ENCODE results near the gene HHLA2.

HHLA2 gene

DNA sequence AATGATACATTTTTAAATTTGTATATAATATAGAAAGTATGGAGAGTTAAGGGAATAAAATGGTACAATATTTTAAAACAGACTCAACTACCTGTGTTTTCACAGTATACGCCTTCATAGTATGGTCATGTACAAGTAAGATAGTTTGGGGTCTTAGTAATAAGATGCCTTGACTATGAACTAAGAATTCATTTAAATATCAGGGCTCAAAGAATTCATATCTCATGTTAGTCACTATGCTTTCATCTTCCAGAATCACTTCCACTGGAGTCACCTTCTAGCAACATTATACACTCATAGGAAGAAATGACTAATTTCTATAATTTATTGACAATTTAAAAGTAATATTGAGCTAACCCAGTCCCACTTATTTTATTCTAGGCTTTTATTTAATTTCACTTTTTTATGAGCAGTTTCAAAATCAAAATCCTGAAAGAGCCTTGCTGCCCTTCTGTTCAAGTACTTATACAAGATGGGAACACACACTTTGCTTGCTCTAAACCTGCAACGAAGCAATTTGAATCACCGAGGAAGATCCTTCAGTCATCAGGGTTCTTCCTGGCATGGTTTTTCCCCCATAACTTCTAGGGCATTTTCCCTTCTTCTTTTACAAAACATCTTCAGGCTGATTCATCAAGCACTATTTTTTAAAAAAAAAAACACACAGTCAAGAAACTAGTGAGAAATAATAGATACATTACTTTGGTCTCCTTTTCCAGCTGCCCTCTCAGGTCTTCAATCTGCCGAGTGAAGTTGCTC is 119.9 kb downstream of the HHLA2 start:
- TF ChIP-seq, protein P1, sequence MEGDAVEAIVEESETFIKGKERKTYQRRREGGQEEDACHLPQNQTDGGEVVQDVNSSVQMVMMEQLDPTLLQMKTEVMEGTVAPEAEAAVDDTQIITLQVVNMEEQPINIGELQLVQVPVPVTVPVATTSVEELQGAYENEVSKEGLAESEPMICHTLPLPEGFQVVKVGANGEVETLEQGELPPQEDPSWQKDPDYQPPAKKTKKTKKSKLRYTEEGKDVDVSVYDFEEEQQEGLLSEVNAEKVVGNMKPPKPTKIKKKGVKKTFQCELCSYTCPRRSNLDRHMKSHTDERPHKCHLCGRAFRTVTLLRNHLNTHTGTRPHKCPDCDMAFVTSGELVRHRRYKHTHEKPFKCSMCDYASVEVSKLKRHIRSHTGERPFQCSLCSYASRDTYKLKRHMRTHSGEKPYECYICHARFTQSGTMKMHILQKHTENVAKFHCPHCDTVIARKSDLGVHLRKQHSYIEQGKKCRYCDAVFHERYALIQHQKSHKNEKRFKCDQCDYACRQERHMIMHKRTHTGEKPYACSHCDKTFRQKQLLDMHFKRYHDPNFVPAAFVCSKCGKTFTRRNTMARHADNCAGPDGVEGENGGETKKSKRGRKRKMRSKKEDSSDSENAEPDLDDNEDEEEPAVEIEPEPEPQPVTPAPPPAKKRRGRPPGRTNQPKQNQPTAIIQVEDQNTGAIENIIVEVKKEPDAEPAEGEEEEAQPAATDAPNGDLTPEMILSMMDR (IDR thresholded peaks at IDR 0.05; ENCODE audit: borderline replicate concordance, insufficient read depth, low read depth, low read length) = no peak
- H3K4me3 ChIP-seq (ENCODE audit: low read depth, low read length) = no peak overlapping the region

DNA sequence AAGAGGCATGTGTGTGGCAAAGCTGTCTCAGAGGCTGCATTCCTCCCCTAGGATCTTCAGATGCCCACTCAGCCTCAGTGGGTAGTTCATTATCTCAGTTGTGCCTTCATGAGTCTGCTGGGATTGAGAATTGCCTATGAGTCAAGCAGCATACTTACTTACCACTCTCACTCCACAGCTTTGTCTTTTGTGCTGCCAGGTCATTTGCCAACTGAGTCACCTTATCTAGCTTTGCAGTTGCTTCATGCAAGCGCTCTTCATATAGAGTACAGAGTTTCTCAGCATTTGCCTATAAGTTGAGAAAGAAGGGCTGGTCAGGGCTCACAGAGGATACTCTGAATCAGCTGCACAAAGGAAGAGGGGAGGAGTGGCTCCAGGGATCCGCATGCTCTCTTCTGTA is 124.6 kb downstream of the HHLA2 start:
- TF ChIP-seq, protein P1 (IDR thresholded peaks at IDR 0.05; ENCODE audit: borderline replicate concordance, insufficient read depth, low read depth, low read length) = no peak
- H3K4me3 ChIP-seq (ENCODE audit: low read depth, low read length) = no peak overlapping the region

Data from GM12875 (cell line).